ENCODE measurements around the gene SH3PXD2B.
"Not testable (repeated sequence)": the region's sequence is repeated elsewhere in the genome, so short reads cannot be mapped to it uniquely, and the experiment has no call there.

SH3PXD2B gene

DNA sequence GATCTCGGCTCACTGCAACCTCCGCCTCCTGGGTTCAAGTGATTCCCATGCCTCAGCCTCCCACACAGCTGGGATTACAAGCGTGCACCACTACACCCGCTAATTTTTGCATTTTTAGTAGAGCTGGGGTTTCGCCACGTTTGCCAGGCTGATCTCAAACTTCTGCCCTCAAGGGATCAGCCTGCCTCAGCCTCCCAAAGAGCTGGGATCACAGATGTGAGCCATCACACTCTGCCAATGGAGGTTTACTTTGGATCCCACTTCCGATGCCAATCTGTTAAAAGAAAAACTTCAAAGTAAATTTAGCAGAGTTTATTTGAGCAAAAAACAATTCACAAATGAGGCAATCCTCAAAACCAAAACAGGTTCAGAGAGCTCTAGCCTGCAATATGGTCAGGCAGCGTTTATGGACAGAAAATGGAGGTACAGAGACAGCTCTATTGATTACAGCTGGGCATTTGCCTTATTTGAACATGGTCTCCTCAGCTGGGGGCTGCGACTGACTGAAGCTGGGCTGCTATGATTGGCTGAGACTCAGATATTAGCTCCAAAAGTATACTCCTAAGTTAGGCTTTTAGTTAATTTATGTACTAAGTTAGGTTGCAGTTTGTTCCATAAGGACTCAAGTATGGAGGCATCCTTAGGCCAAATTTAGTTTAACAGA lies 152.1 kb downstream of the SH3PXD2B start:
- Mint-ChIP-seq H3K4me3 (no peak overlapping the region), H3K27ac (no peak overlapping the region), H3K36me3 (ENCODE audit: low read depth) (no peaks in the 10 kb centered on the region), H3K27me3 (ENCODE audit: low read depth) (no peaks in the 10 kb centered on the region), H3K9me3 (peaks cover 3% of the 10 kb centered on the region), H3K4me1 (no peaks in the 10 kb centered on the region)
- no peak for TF ChIP-seq CTCF (IDR thresholded peaks at IDR 0.05; ENCODE audit: unreplicated experiment in 3 of 3)

DNA sequence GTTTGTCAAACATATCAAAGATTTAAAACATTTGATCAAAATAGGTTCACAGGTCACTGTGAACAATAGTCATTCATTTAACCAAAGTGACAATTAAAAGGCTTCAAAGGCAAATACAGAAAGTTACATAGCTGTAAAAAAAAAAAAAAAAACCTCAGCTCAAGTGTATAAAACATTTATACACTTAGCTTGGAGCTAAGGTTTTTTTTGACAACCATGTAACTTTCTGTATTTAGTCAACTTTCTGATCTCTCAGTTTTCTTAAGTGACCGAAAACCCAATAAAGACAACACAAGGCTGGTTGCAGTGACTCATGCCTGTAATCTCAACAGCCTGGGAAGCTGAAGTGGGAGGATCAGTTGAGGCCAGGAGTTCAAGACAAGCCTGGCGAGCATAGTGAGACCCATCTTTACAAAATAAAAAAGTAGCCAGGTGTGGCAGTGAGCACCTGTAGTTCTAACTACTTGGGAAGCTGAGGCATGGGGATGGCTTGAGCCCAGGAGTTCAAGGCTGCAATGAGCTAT lies 154.3 kb downstream of the SH3PXD2B start:
- Mint-ChIP-seq H3K27me3 (ENCODE audit: low read depth) (no peaks in the 10 kb centered on the region), H3K27ac (no peak overlapping the region), H3K4me1 (no peaks in the 10 kb centered on the region), H3K4me3 (no peak overlapping the region), H3K36me3 (ENCODE audit: low read depth) (no peaks in the 10 kb centered on the region), H3K9me3 (peaks cover 3% of the 10 kb centered on the region)
- no peak for TF ChIP-seq CTCF (IDR thresholded peaks at IDR 0.05; ENCODE audit: unreplicated experiment in 3 of 3)

GRCh38 chr5:172294831-172295230 lies 159.5 kb downstream of the SH3PXD2B start:
- Mint-ChIP-seq H3K4me1 (no peaks in the 10 kb centered on the region), H3K27ac (no peak overlapping the region), H3K27me3 (ENCODE audit: low read depth) (peaks cover 6% of the 10 kb centered on the region), H3K4me3 (no peak overlapping the region), H3K9me3 (no peaks in the 10 kb centered on the region), H3K36me3 (ENCODE audit: low read depth) (no peaks in the 10 kb centered on the region)
- TF ChIP-seq CTCF (IDR thresholded peaks at IDR 0.05; ENCODE audit: unreplicated experiment in 3 of 3), result no peak

DNA sequence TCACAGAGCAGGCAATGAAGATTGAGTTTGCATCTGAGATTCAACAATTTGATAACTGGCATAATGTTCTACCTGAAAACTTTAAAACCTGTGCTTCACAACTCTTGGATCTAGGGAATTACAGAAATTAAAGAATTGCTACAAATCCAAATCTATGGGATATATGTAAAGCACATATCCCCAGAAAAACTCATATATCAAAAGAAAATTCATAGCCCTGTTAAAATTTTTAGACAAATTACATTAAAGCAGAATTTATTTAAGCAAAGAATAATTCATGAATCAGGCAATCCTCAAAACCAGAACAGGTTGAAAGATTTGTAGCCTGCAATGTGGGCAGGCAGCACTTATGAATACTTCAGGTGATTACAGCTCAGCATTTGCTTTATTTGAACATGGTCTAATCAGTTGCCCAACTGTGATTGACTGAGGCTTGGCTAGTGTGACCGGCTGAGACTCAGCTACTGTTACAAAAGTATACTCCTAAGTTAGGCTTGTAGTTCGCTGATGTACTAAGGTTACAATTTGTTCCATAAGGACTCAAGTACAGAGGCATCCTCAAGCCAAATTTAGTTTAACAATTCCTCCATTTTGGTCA lies 160.5 kb downstream of the SH3PXD2B start:
- Mint-ChIP-seq H3K4me3 (no peak overlapping the region), H3K27ac (peak overlapping the region in 1 of 3 experiments; percentile 4), H3K27me3 (ENCODE audit: low read depth) (peaks cover 6% of the 10 kb centered on the region), H3K36me3 (ENCODE audit: low read depth) (no peaks in the 10 kb centered on the region), H3K4me1 (no peaks in the 10 kb centered on the region), H3K9me3 (no peaks in the 10 kb centered on the region)
- peak in 1 of 3 experiments; percentile 0 for TF ChIP-seq CTCF (IDR thresholded peaks at IDR 0.05; ENCODE audit: unreplicated experiment in 3 of 3)

- TF ChIP-seq CTCF (IDR thresholded peaks at IDR 0.05; ENCODE audit: unreplicated experiment in 3 of 3), result peak; percentile 78 to 82 (median 80)
- H3K27ac Mint-ChIP-seq, result peak overlapping the region in 2 of 3 experiments; percentile 4 to 19
- H3K4me3 Mint-ChIP-seq, result no peak overlapping the region
- H3K4me1 Mint-ChIP-seq, result no peaks in the 10 kb centered on the region
- no peaks in the 10 kb centered on the region for H3K36me3 Mint-ChIP-seq (ENCODE audit: low read depth)
- peaks cover 6% of the 10 kb centered on the region for H3K27me3 Mint-ChIP-seq (ENCODE audit: low read depth)
- no peaks in the 10 kb centered on the region for H3K9me3 Mint-ChIP-seq
These were observed 161.1 kb downstream of the SH3PXD2B start for GRCh38 chr5:172293054-172293744.

DNA sequence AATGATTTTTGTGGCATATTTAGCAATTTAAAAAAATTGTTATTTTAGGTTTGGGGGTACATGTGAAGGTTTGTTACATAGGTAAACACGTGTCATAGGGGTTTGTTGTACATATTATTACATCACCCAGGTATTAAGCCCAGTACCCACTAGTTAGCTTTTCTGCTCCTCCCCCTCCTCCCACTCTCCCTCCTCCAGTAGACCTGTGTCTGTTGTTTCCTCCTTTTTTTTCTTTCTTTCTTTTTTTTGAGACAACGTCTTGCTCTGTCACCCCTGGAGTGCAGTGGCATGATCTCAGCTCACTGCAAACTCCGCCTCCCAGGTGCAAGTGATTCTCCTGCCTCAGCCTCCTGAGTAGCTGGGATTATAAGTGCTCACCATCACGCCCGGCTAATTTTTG lies 162.5 kb downstream of the SH3PXD2B start:
- H3K4me1 Mint-ChIP-seq; H3K27ac Mint-ChIP-seq; H3K36me3 Mint-ChIP-seq (ENCODE audit: low read depth): not testable (repeated sequence)

More for the DNA sequence above, 162.5 kb downstream of the SH3PXD2B start:
- H3K4me3 Mint-ChIP-seq; H3K9me3 Mint-ChIP-seq; H3K27me3 Mint-ChIP-seq (ENCODE audit: low read depth): not testable (repeated sequence)

Data from nephron (organoid).